ENCODE measurements around the gene ANGPTL4. TPM values are rescaled to one million over a fixed set of nuclear protein-coding genes. Genes with fewer than 3 reads are reported as not detected.

Gene ANGPTL4
- total RNA-seq, 1 donor from 2014 or later, result 137 TPM

DNA sequence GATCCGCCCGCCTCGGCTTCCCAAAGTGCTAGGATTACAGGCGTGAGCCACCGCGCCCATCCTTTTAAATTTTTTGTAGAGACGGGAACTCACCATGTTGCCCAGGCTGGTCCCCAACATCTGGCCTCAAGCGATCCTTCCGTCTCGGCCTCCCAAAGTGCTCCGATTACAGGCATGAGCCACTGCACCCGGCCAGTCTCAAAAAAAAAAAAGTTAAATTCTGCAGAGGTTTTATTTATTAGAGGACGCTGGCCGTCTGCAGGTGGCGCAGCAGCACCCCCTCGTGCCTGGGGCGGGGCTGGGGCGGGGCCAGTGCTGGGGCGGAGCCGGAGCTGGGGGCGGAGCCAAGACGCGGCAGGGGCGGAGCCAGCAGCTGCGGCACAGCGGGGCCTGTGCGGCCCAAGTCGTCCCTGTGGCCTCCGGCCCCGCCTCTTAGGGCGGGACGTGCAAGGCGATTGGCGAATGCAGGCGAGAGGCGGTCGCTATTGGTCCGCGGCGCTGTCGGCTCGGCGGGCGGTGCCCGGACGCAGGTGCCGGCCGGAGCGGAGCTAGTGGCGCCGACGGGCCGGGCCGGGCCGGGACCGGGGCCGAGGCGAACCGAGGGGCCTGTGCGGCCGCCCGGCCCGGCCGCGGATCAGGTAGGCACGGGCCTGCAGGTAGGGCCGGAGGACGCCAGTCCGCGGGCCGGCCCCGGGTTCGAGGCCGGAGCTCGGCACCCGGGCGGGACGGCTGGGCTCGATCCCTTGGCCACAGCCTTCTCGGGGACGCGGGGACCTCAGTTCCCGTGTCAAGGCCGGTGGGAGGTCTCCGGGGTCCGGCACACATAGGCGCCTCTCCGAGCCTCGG is 49.1 kb downstream of the ANGPTL4 start, which contains the start of gene MARCHF2:
Gene MARCHF2, plus strand, starts transcription at position 523 of the 846 bp plus-strand sequence. CDS start 8,536 bp downstream, outside the sequence.
- no peak for DNase-seq (ENCODE audit: extremely low read depth, low read depth, low spot score)

DNA sequence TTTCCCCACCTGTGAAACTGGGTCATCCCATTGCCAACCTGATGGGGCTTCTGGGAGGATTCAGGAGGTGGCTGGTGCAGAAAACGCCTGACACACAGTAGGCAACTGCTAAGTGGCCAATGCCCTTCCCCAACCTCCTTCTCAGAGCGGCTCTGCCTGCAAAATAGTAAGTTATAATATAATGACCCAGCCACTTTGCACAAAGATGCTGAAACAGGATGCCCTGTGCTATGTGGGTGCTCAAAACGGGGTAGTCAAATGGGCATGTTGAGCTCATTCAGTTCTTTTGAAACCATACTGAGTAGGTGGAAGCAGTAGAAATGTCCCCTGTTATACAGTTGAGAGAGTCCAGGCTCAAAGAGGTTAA is 49.7 kb downstream of the ANGPTL4 start:
- no peak for DNase-seq (ENCODE audit: extremely low read depth, low read depth, low spot score)

DNA sequence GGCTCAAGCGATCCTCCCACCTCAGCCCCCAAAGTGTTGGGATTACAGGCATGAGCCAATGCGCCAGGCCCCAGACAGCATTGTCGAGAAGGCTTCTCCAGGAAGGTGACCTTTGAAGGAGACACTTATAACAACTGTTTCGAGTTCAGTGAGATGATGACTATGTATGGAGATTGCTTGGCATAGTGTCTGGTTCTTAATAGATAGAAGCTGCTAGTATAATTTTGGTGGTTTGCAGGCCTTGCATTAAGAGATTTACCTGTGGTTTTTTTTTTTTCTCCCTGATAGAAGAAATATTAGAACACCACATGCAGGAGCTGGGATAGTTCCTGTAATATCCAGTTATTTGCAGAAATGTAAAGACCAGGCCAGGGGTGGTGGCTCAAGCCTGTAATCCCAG is 52.8 kb downstream of the ANGPTL4 start:
- DNase-seq (ENCODE audit: extremely low read depth, low read depth, low spot score), result no peak

DNA sequence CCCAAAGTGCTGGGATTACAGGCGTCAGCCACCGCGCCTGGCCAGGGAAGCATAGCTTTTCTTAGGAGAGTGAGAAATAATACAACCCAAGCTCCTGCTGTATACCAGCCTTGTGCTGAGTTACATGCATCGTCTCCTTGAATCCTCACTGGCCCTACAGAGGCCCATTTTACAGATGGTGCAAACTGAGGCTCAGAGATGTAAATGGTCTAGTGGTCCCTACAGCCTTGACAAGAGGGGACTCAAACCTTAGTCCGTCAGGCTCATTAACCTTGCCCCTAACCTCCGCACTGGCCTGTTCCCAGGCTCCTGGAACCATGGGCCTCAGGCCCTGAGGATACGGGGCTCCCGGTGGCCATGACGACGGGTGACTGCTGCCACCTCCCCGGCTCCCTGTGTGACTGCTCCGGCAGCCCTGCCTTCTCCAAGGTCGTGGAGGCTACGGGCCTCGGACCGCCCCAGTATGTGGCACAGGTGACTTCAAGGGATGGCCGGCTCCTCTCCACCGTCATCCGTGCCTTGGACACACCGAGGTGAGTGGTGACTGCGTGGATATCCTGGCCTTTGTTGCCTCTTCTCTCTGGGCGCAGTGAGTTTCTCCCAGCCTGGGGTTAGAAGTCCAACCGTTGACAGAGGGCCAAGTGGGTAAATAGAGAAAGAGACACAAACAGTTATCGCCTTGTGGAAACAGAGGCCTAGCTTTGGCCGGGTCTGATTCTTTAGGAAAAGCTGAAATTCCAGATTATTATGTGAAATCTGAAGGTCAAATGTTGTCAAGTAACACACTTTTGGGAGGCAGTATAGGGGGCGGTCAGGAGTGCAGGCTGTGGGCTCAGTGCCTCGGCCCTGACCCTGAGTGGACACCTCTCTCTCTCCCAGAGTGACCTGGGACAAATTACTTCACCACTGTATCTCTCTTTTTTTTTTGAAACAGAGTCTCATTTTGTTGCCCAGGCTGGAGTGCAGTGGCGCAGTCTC is 57.8 kb downstream of the ANGPTL4 start:
- DNase-seq (ENCODE audit: extremely low read depth, low read depth, low spot score), result no peak

DNA sequence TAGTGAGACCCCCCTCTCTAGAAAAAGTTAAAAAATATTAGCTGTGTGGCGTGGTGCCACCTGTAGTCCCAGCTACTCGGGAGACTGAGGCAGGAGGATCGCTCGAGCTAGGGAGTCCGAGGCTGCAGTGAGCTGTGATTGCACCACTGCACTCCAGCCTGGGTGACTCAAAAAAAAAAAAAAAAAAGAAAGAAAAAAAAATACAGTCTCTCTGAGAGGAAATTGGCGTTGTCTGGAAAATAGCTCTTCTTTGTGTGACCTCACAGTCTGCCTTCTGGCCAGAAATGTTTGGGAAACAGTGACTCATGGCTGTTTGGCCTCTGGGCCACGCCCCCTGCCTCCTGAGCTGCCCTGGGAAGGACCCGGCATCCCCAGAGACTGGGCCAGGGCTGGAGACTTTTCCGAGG is 59.9 kb downstream of the ANGPTL4 start:
- DNase-seq (ENCODE audit: extremely low read depth, low read depth, low spot score), result peak; percentile 92

Other genes starting within 250 kb of the ANGPTL4 start
- not detected in 2 replicates for gene FBN3, start 214.6 kb upstream of the ANGPTL4 start, total RNA-seq
- 29.0 and 29.3 TPM in 2 replicates for gene CERS4, start 154.8 kb upstream of the ANGPTL4 start, total RNA-seq
- 92.0 and 120 TPM in 2 replicates for gene CD320, start 55.8 kb upstream of the ANGPTL4 start, total RNA-seq
- gene NDUFA7, start 42.8 kb upstream of the ANGPTL4 start, total RNA-seq, result 56.3 and 58.9 TPM in 2 replicates
- gene RPS28, start 42.7 kb upstream of the ANGPTL4 start, total RNA-seq, result 365 and 392 TPM in 2 replicates
- gene KANK3, start 20.9 kb upstream of the ANGPTL4 start, total RNA-seq, result 120 and 190 TPM in 2 replicates
- gene RAB11B, start 26.2 kb downstream of the ANGPTL4 start, total RNA-seq, result 46.3 and 71.9 TPM in 2 replicates
- gene MARCHF2, start 49.1 kb downstream of the ANGPTL4 start, total RNA-seq, result 254 and 324 TPM in 2 replicates
- 71.3 and 136 TPM in 2 replicates for gene HNRNPM, start 80.8 kb downstream of the ANGPTL4 start, total RNA-seq
- gene PRAM1, start 138.5 kb downstream of the ANGPTL4 start, total RNA-seq, result not detected in 2 replicates
- 17.0 and 23.0 TPM in 2 replicates for gene ZNF414, start 150.0 kb downstream of the ANGPTL4 start, total RNA-seq
- gene MYO1F, start 213.3 kb downstream of the ANGPTL4 start, total RNA-seq, result 0.15 and 0.23 TPM in 2 replicates
- gene ADAMTS10, start 246.6 kb downstream of the ANGPTL4 start, total RNA-seq, result 32.6 and 44.3 TPM in 2 replicates

Measured in glomerular endothelial cell (primary cell).